SK-N-SH (cell line): ENCODE data around the gene ACTA1.

ENCODE experiments used
- CTCF ChIP-seq: fragments of 200-600 bp; sonication (generic); IDR thresholded peaks from 2 replicates; pipeline ENCODE4 v1.6.1; 2017; ENCODE audit warnings: antibody characterized with exemption, mild to moderate bottlenecking, moderate library complexity
- EZH2phosphoT487 ChIP-seq: fragments of 200-600 bp; sonication (generic); IDR thresholded peaks from 2 replicates; pipeline ENCODE4 v1.6.1; 2017; ENCODE audit warnings: low read depth, mixed run types, mild to moderate bottlenecking, antibody characterized with exemption, moderate library complexity, borderline replicate concordance
- NFIC ChIP-seq: IDR thresholded peaks from 2 replicates; pipeline ENCODE4 v1.4.0; 2012; ENCODE audit warnings: borderline replicate concordance
- POLR2AphosphoS5 ChIP-seq: IDR thresholded peaks from 2 replicates; pipeline ENCODE4 v1.6.1; 2012; ENCODE audit warnings: low read depth, low read length
- RAD21 ChIP-seq: IDR thresholded peaks from 2 replicates; pipeline ENCODE4 v1.6.1; 2012; ENCODE audit warnings: mild to moderate bottlenecking, low read length
- RCOR1 ChIP-seq: fragments of 150-350 bp; IDR thresholded peaks from 2 replicates; pipeline ENCODE4 v1.6.1; 2017; ENCODE audit warnings: antibody characterized with exemption, low read length
- TCF12 ChIP-seq: IDR thresholded peaks from 2 replicates; pipeline ENCODE4 v1.4.0; 2012
- YY1 ChIP-seq: IDR thresholded peaks from 2 replicates; pipeline ENCODE4 v1.4.0; 2012; ENCODE audit warnings: low read depth, mild to moderate bottlenecking
- TF ChIP-seq, protein P1 (sequence below): fragments of 150-350 bp; IDR thresholded peaks from 2 replicates; pipeline ENCODE4 v1.6.1; 2017; ENCODE audit warnings: antibody characterized with exemption, low read length, low read depth, borderline replicate concordance
- TF ChIP-seq, protein P2 (sequence below): IDR thresholded peaks from 2 replicates; pipeline ENCODE4 v1.6.1; 2012; ENCODE audit warnings: mild to moderate bottlenecking, low read depth, low read length, moderate library complexity

DNA sequence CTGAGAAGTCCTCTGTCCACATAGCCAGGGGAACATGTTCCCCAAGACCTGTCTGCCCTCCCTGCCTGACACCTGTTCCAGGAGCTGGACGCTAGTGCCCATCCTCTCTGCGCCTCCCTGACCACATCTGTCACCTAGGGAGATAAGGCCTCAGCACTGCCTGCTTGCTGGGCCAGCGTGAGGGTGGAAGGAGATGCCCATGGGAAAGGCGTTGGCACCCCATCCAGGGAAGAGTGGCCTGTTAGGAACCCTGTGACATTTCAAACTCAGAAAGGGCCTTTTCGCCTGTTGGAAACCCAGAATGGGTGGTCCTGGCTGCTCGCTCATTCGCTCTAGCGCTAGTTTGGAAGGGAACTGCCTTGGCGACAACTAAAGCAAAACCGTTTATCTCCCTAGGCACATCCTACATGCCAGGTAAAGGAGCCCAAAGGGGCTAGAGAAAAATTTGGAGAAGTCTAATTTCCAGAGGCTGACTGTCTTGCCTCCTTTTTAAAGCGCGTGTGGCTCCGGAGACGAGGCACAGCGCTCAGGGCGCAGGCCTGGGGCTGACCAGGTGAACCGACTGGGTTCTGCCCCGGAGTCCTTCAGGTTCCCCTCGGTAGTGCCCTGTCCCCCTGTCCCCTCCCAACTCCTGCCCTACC, 410 bp downstream of the ACTA1 start:
- TF ChIP-seq CTCF (no peak), POLR2AphosphoS5 (no peak), NFIC (no peak), RCOR1 (no peak), YY1 (no peak), RAD21 (no peak), TCF12 (no peak), EZH2phosphoT487 (no peak)
- TF ChIP-seq, protein P1, sequence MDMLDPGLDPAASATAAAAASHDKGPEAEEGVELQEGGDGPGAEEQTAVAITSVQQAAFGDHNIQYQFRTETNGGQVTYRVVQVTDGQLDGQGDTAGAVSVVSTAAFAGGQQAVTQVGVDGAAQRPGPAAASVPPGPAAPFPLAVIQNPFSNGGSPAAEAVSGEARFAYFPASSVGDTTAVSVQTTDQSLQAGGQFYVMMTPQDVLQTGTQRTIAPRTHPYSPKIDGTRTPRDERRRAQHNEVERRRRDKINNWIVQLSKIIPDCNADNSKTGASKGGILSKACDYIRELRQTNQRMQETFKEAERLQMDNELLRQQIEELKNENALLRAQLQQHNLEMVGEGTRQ: no peak
- TF ChIP-seq, protein P2, sequence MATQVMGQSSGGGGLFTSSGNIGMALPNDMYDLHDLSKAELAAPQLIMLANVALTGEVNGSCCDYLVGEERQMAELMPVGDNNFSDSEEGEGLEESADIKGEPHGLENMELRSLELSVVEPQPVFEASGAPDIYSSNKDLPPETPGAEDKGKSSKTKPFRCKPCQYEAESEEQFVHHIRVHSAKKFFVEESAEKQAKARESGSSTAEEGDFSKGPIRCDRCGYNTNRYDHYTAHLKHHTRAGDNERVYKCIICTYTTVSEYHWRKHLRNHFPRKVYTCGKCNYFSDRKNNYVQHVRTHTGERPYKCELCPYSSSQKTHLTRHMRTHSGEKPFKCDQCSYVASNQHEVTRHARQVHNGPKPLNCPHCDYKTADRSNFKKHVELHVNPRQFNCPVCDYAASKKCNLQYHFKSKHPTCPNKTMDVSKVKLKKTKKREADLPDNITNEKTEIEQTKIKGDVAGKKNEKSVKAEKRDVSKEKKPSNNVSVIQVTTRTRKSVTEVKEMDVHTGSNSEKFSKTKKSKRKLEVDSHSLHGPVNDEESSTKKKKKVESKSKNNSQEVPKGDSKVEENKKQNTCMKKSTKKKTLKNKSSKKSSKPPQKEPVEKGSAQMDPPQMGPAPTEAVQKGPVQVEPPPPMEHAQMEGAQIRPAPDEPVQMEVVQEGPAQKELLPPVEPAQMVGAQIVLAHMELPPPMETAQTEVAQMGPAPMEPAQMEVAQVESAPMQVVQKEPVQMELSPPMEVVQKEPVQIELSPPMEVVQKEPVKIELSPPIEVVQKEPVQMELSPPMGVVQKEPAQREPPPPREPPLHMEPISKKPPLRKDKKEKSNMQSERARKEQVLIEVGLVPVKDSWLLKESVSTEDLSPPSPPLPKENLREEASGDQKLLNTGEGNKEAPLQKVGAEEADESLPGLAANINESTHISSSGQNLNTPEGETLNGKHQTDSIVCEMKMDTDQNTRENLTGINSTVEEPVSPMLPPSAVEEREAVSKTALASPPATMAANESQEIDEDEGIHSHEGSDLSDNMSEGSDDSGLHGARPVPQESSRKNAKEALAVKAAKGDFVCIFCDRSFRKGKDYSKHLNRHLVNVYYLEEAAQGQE: no peak
